MM.1S (cell line): ENCODE data around the gene C6orf141.
"Not testable (repeated sequence)": the region's sequence is repeated elsewhere in the genome, so short reads cannot be mapped to it uniquely, and the experiment has no call there.

ENCODE experiments used
- DNase-seq: peaks from one replicate; pipeline ENCODE4 v3.0.0-alpha.2; 2015
- H2AFZ ChIP-seq: fragments of 300-600 bp; sonication (generic); 2 replicates; pipeline ENCODE4 v1.6.0; 2016; ENCODE audit warnings: antibody characterized with exemption, low read length
- H3F3A ChIP-seq: fragments of 300-600 bp; sonication (generic); 2 replicates; pipeline ENCODE4 v1.6.1; 2016; ENCODE audit warnings: mild to moderate bottlenecking, antibody characterized with exemption, low read length, moderate library complexity, mixed read lengths; ENCODE audit not compliant: insufficient read depth
- H3K27ac ChIP-seq: fragments of 300-600 bp; sonication (generic); 2 replicates; pipeline ENCODE4 v1.5.1; 2016; ENCODE audit warnings: mild to moderate bottlenecking, low read length
- H3K27me3 ChIP-seq: fragments of 300-600 bp; sonication (generic); replicated peaks from 2 replicates; pipeline ENCODE4 v1.6.0; 2016; ENCODE audit warnings: low read length; ENCODE audit not compliant: insufficient read depth
- H3K36me3 ChIP-seq: fragments of 300-600 bp; sonication (generic); replicated peaks from 2 replicates; pipeline ENCODE4 v1.6.1; 2016; ENCODE audit warnings: mild to moderate bottlenecking, low read length, mixed read lengths; ENCODE audit not compliant: insufficient read depth
- H3K4me1 ChIP-seq: fragments of 300-600 bp; sonication (generic); 2 replicates; pipeline ENCODE4 v1.6.1; 2016; ENCODE audit warnings: low read length, mixed read lengths
- H3K4me2 ChIP-seq: fragments of 300-600 bp; sonication (generic); 2 replicates; pipeline ENCODE4 v1.6.0; 2016; ENCODE audit warnings: low read depth, low read length
- H3K4me3 ChIP-seq: fragments of 300-600 bp; sonication (generic); 2 replicates; pipeline ENCODE4 v1.5.1; 2016; ENCODE audit warnings: low read length, mixed read lengths
- H3K79me2 ChIP-seq: fragments of 300-600 bp; sonication (generic); 2 replicates; pipeline ENCODE4 v1.6.1; 2016; ENCODE audit warnings: mixed run types, low read length, mixed read lengths
- H3K9ac ChIP-seq: fragments of 300-600 bp; sonication (generic); 2 replicates; pipeline ENCODE4 v1.6.1; 2016; ENCODE audit warnings: low read length, mixed read lengths
- H3K9me2 ChIP-seq: fragments of 300-600 bp; sonication (generic); replicated peaks from 2 replicates; pipeline ENCODE4 v1.6.1; 2016; ENCODE audit warnings: mild to moderate bottlenecking, low read length, mixed read lengths; ENCODE audit not compliant: insufficient read depth
- H3K9me3 ChIP-seq: fragments of 300-600 bp; sonication (generic); replicated peaks from 2 replicates; pipeline ENCODE4 v1.6.1; 2016; ENCODE audit warnings: mild to moderate bottlenecking, low read length, mixed read lengths; ENCODE audit not compliant: insufficient read depth
- H4K20me1 ChIP-seq: fragments of 300-600 bp; sonication (generic); 2 replicates; pipeline ENCODE4 v1.6.1; 2016; ENCODE audit warnings: mild to moderate bottlenecking, low read length, moderate library complexity, mixed read lengths; ENCODE audit not compliant: insufficient read depth
- EZH2 ChIP-seq: fragments of 300-600 bp; sonication (generic); optimal IDR thresholded peaks from 2 replicates; pipeline ENCODE3; 2017; ENCODE audit warnings: low read depth, mild to moderate bottlenecking, antibody characterized with exemption, low read length, mixed read lengths
- EZH2phosphoT487 ChIP-seq: fragments of 300-600 bp; sonication (generic); IDR thresholded peaks from 2 replicates; pipeline ENCODE4 v1.6.1; 2018; ENCODE audit warnings: antibody characterized with exemption, low read length
- TF ChIP-seq, protein P1 (sequence below): fragments of 300-600 bp; sonication (generic); IDR thresholded peaks from 2 replicates; pipeline ENCODE4 v1.5.1; 2016; ENCODE audit warnings: antibody characterized with exemption, low read length, mixed read lengths

Gene C6orf141

GRCh38 chr6:49579649-49580048 is 29.2 kb downstream of the C6orf141 start:
- H3F3A ChIP-seq, result no peaks in the 10 kb centered on the region
- H4K20me1 ChIP-seq, result no peaks in the 10 kb centered on the region
- H3K27ac ChIP-seq, result no peak overlapping the region
- no peak overlapping the region for H3K4me2 ChIP-seq
- H3K9ac ChIP-seq, result no peak overlapping the region
- DNase-seq, result no peak
- H2AFZ ChIP-seq, result no peak overlapping the region
- H3K79me2 ChIP-seq, result no peaks in the 10 kb centered on the region
- TF ChIP-seq EZH2phosphoT487, result no peak
- no peaks in the 10 kb centered on the region for H3K27me3 ChIP-seq
- H3K4me3 ChIP-seq, result no peak overlapping the region
- no peaks in the 10 kb centered on the region for H3K4me1 ChIP-seq
- no peaks in the 10 kb centered on the region for H3K9me3 ChIP-seq
- H3K9me2 ChIP-seq, result no peaks in the 10 kb centered on the region
- H3K36me3 ChIP-seq, result no peaks in the 10 kb centered on the region

- Histone ChIP-seq H3K79me2 (no peaks in the 10 kb centered on the region), H3K9me3 (no peaks in the 10 kb centered on the region), H3K9me2 (no peaks in the 10 kb centered on the region), H3K27ac (no peak overlapping the region), H3K4me2 (no peak overlapping the region), H4K20me1 (no peaks in the 10 kb centered on the region), H3K4me1 (no peaks in the 10 kb centered on the region), H3K36me3 (no peaks in the 10 kb centered on the region), H3K9ac (no peak overlapping the region), H2AFZ (no peak overlapping the region), H3F3A (no peaks in the 10 kb centered on the region), H3K4me3 (no peak overlapping the region), H3K27me3 (no peaks in the 10 kb centered on the region)
- TF ChIP-seq, protein P1, sequence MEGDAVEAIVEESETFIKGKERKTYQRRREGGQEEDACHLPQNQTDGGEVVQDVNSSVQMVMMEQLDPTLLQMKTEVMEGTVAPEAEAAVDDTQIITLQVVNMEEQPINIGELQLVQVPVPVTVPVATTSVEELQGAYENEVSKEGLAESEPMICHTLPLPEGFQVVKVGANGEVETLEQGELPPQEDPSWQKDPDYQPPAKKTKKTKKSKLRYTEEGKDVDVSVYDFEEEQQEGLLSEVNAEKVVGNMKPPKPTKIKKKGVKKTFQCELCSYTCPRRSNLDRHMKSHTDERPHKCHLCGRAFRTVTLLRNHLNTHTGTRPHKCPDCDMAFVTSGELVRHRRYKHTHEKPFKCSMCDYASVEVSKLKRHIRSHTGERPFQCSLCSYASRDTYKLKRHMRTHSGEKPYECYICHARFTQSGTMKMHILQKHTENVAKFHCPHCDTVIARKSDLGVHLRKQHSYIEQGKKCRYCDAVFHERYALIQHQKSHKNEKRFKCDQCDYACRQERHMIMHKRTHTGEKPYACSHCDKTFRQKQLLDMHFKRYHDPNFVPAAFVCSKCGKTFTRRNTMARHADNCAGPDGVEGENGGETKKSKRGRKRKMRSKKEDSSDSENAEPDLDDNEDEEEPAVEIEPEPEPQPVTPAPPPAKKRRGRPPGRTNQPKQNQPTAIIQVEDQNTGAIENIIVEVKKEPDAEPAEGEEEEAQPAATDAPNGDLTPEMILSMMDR, result no peak
- no peak for TF ChIP-seq EZH2phosphoT487
- TF ChIP-seq EZH2, result no peak
- DNase-seq, result no peak
Measured at GRCh38 chr6:49582529-49582928, 32.1 kb downstream of the C6orf141 start.

DNA sequence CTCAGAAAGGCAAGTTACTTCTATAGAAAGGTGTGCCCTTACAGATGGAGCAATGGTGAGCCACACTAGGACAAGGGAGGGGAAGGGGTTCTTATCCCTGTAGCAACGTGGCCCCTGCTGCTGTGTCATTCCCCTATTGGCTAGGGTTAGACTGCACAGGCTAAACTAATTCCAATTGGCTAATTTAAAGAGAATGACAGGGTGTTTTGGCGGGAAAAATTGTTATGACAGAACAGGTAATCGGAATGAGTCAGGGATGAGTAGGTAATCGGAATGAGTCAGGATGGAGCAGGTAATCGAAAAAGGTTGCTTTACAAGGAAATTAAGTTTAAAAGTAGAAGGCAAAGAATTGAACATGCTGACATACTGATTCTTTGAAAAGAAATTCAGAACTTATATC is 36.8 kb downstream of the C6orf141 start:
- not testable (repeated sequence) for DNase-seq, H2AFZ ChIP-seq, H3K79me2 ChIP-seq, H3K4me3 ChIP-seq, H3K9ac ChIP-seq, H3K27ac ChIP-seq, H3K9me3 ChIP-seq, H3K36me3 ChIP-seq, H3F3A ChIP-seq, H3K4me1 ChIP-seq, H3K27me3 ChIP-seq, H4K20me1 ChIP-seq, H3K4me2 ChIP-seq, H3K9me2 ChIP-seq
